ENCODE measurements around the gene ISCU.
A peak's percentile ranks its signal among the peaks of the same experiment; 100 is the strongest.

ISCU gene

DNA sequence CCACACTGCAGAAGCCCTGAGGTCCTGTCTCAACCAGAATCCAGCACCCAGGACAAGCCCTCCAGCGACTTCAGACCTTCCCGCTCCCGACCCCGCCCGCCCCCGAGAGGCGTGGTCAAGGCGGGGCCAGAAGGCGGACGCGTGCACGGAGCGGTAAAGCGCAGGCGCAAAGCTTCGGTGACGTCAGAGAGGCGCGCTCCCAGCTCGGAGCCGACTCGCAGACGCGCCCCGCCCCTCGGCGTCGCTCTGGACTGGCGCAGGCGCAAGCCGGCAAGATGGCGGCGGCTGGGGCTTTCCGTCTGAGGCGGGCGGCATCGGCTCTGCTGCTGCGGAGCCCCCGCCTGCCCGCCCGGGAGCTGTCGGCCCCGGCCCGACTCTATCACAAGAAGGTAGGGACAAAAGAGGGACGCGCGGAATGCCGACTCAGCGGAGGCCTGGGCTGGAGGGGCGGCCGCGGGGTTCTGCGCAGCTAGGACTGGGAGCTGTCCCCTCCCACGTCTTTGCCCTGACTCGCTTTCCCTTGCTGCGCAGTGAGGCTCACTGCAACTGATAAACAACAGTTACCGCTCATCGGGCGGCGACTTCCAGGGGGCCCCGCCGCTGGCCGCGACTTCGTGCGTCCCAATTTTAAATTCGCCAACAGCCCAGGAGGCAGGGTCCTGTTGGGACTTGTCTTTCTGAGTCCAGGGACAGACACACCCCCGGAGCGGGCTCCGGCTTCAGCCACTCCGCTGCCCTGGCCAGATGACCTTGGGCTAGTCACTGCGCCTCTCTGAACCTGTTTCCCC lies at the start of gene ISCU:
TSS of gene ISCU (plus strand) at position 249 of the 788 bp plus-strand sequence. CDS start at position 276, 27 bp downstream.
- peak; percentile 94 for DNase-seq

DNA sequence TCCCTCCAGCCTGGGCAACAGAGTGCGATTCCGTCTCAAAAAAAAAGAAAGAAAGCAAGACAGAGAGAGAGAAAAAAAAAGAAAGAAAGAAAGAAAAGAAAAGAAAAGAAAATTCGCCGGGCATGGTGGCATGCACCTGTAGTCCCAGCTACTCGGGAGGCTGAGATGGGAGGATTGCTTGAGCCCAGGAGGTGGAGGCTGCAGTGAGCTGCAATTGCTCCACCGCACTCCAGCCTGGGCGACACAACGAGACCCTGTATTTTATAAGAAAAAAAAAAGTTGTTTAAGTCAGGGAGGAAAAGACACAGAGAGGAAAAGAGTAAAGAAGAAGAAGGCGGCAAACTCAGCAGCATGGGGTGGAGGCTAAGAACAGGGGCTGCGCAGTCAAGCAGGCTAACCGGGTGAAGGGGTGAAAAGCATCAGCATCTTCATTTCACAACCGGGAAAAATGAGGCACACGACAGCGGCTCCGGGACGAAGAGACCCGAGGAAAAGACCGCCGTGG lies 47.9 kb upstream of the ISCU start:
- no peak for DNase-seq

DNA sequence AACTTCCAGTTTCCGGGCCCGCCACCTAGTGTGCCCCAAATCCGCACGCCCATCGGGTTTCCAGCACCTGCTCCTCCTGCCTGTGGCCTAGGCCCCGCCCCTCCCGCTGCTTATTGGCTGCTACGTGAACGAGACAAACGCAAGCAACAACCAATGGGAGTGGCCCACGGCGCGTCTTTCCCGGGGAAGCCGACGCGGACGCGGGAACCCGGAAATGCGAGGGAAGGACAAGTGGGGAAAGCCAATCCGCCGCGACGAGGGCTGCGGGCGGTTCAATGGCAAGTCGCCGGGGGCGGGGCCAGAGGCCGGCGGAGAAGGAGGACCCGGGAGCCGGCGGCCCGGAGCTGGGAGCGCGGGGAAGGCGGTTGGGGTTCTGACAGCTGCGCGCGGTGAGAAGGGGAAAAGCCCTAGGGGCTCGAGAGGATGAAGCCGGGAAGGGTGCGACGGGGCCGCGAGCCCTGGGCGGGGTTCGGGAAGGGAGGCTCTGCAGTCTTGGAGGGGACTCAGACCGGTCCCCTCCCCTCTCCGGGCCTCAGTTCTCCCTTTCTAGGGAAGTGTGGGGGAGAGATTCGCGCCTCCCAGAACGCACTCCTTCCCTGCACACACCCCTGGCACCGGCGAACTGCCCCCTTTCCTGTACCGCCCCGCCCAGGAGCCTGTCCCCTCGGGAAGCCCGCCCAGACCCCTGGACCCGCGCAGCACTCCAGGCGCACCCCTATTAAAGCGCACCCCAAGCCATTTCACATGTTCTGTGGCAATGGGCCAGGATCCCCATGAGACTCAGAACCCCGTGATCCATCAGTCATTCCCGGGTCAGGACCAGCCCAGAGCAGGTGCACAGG lies 47.2 kb upstream of the ISCU start, which contains the start of gene FICD:
TSS of gene FICD (plus strand) at position 305 of the 842 bp plus-strand sequence. CDS start 1,696 bp downstream, outside the sequence.
- DNase-seq = peak; percentile 99

DNA sequence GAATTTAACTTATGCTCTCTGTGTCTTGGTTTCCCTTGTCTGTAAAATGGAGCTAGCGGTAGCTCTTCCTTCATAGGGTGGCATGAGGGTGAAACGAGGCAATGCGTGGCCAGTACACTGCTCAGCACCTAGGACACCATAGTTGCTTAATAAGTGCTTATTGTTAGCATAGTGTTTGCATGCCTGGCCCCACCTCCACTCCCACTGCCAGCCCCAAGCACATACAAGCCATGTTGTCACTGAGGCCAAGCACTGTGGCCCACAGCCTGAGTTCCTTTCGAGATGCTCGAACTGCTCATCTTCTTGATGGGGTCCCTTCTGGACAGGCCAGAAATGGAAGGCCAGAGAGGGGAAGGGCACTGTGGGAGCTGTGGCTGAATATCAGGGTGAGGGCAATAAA lies 46.5 kb upstream of the ISCU start:
- DNase-seq = no peak

DNA sequence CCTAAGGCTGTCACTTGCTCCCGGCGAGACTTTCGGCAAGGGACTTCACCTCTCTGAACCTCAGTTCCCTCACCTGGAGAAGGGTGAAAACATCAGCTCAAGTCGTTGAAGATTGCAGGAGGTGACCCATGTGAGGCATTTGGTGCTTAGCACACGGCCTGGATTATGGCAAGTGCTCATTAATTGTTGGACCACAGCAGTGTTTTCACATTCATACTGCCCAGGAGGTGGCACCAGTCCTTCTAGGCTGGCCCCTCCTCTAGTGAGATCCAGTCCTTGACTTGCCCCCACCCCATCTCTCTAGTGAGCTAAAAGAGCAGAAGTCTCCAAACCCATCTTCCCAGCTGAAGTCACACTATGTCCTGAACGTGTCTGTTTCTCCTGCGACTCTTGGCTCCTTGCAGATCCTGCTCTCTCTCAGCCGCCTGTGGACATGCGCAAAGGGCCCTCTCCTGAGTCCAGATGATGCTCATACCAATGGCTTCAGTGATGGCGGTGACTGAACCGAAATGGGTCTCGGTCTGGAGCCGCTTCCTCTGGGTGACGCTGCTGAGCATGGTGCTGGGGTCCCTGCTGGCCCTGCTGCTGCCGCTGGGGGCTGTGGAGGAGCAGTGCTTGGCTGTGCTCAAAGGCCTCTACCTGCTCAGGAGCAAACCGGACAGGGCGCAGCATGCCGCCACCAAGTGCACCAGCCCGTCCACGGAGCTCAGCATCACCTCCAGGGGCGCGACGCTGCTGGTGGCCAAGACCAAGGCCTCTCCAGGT lies 45.7 kb upstream of the ISCU start:
- no peak for DNase-seq

DNA sequence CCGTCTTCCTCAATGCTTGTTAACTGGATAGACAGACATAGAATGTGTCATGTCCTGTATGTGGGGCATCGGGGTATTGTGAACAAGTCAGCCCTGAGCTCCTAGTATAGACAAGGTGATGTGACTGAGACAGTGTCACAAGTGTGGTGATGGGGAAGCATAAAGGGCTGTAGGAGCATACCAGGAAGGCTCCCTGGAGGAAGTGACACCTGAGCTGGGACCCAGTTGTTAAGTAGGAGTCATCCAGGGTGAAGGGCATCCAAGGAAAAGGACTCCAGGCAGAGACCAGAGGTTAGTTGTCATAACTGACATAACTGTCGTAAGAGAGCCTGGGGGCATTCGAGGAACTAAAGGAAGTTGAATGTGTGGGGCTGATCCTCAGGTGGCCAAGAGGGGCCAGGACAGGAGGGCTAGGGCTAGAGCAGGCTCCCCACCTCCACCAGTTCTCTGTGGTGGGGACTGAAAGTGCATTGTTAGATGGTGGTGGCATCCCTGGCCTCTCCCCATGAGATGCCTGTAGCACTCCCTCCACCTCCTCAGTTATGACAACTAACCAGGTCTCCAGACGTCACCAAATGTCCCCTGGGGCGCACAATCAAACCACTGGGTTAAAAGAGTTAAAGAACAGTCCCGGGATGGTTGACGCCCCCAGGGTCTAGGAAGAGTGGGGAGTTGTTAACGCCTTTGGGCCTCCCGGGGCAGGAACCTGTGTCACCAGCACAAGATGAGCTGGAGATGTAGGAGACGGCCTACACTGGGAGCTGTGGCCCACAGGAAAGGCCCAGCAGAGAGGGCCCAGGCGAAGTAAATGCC lies 44.9 kb upstream of the ISCU start:
- DNase-seq = no peak

DNA sequence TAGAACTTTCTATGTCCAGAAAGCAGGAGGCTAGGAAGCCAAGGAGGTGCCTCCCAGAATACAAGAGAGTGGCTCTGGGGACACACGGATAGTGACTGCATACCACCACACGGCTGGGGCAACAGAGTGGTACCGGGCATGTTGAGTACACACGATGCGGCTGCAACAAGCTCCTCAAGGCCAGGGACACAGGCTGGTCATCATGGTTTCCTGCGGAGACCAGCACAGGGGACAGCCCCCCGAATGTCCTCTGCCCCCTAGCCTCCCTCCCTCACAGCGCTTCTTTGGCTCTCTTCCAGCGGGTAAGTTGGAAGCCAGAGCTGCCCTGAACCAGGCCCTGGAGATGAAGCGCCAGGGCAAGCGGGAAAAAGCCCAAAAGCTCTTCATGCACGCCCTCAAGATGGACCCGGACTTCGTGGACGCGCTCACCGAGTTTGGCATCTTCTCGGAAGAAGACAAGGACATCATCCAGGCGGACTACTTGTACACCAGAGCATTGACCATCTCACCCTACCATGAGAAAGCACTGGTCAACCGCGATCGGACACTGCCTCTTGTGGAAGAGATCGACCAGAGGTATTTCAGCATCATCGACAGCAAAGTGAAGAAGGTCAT lies 44.2 kb upstream of the ISCU start:
- DNase-seq = no peak

DNA sequence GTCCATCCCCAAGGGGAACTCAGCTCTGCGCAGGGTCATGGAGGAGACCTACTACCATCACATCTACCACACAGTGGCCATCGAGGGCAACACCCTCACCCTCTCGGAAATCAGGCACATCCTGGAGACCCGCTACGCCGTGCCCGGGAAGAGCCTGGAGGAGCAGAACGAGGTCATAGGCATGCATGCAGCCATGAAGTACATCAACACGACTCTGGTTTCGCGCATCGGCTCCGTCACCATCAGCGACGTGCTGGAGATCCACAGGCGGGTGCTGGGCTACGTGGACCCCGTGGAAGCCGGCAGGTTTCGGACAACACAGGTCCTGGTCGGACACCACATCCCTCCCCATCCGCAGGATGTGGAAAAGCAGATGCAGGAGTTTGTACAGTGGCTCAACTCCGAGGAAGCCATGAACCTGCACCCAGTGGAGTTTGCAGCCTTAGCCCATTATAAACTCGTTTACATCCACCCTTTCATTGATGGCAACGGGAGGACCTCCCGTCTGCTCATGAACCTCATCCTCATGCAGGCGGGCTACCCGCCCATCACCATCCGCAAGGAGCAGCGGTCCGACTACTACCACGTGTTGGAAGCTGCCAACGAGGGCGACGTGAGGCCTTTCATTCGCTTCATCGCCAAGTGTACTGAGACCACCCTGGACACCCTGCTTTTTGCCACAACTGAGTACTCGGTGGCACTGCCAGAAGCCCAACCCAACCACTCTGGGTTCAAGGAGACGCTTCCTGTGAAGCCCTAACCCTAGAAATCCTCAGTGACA lies 43.5 kb upstream of the ISCU start:
- no peak for DNase-seq

DNA sequence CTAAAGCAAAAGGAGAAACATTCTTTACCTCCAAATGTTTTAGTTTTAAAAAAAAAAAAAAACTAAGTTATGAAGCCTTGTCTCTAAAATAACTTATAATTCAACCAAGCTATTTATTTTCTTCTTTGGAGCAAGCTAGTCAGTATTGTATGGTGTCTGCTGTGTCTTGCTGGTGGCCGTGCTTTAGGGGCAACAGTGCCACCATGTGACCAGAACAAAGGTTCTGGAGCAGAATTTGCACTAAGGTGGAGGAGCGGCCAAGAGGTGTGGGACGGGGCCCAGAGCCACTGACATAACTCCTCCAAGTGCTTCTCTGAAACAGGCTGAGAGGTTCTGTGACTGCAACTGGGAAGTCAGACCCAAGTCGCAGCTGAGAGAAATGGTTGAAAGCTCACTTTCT lies 42.8 kb upstream of the ISCU start:
- no peak for DNase-seq

DNA sequence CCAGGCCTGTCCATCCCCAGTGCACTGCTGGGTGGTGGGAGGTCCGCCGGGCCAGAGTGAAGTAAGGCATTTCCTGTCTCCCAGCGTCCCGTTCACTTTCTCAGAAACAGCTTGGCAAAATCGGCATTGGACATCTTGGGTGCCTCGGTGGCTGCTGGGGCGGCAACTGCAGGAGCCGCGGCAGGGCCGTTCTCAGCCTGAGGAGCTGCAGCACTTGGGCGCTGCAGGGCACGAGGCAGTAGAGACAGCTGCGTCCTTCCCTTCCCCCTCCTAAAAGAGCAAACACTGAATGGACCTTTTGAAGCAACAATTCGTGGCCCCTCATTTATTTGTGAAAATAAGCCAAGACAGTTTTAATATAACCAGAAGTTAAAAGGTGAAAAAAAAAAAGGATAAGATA lies 39.0 kb upstream of the ISCU start:
- no peak for DNase-seq

DNA sequence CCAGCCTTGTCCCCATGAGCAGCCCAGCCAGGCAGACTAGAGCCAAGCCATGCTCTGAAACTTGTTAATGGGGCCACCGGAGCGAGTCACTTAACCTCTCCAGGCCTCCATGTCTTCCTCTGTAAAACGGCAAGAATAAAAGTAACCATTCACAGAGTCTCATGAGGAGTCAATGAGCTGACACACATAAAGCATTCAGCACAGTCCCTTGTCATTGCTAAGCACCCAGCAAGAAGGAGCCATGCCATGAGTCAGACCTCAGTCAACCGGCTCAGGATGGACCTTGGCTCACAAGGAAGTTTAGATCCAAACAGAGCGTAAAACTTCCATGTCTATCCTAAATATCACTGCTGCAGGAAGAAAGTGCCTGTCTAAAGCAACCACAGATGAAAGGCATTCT lies 36.7 kb upstream of the ISCU start:
- no peak for DNase-seq

DNA sequence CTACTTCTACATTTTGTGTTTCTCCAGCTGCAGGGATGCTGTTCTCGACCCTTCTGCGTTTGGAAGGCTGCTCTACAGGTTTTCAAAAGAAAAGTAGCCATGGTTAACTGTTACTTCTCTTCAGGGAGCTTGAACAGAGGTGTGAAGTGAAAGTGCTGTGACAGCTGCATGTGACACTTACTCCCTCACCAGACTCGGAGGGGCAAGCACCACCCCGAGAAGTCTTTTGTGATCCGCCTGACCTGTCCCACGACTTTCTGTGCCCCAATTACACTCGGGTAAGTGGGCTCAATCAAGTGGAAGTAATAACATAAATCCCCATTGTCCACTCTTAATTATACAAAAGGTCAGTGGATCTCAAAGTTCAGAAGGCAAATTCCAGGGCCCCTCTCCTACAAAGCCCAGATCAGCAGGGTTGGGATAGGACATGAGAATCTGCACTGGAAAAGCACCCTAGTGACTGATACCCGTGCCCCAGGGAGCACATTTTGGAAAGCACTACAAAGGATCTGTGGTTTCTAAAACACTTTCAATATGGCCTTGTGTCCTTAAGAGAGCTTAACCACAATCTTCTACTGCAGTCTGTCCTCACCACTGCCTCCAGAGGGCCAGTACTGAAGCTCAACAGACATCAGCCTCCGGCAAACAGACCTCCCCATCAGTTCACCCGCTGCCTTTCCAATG lies 35.8 kb upstream of the ISCU start:
- no peak for DNase-seq

DNA sequence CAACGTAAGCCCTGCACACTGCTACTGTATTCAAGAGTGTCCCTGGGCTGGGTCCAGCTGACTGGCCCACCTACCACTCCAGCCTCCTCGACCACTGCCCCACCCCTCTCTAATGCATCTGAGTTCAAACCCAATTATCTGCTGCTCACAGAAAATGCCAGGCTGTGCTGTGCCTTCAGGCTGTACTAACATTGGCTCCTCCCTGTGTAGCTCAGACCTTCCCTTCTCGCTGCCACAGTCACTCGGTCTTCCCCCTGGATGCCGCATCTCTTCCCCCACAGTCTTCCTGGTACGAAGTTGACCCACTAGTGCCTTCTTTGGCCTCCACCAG lies 35.3 kb upstream of the ISCU start:
- DNase-seq = no peak

DNA sequence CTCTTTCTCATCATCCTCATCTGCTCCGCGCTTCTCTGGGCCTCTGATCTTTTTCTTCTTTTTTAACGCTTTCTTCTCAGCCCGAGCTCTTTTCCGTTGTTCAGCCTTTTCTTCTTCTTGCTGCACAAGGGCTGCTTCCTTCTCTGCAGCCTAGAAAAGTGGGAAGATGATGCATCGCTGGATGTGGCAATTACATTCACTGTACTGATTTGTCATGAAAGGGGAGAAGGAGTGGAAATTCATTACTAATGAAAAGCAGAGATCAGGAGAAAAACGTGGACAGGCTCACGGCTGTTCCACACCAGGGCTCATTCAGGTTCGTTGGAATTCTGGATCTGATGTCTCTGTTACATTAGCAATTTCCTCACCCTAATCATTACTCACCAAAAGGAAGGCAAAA lies 32.2 kb upstream of the ISCU start:
- no peak for DNase-seq

DNA sequence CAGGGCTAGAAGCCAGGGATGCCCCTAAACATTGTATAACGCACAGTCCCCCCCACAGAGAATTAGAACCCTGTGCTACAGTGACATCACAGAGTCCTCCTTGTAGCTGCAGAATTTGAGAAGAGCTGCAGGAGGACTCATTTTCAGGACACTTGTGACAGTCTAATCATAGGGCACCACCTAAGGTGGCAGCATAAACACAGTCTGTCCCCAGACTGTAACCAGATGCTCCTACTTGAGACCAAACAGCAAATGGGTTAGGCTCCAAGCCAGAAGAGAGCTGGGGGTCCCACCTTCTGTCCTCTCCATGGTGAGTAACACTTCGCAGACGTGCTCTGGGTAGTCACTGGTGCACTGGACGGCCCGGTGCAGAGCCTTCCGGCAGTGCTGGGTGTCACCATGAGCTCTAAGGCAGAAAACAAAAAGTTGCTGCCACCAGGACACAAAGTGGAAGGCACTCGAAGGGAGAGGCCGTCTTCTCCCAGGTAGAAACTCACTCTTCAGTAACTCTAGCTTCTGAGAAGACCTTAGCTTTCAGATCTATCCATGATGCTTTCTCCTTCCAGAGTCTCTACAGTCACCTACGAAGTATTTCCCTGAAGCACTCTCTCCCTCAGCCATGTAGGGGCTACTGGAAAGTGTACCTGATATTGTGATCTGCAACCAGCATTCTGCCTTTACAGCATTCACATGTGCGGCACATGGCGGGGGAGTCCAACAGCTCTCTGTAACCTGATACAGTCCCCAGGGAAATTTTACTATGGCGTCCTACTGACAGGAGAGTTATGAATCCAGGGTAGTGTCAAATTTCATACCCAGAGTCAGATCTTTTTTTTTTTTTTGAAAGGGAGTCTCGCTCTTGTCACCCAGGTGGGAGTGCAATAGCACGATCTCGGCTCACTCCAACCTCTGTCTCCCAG lies 30.2 kb upstream of the ISCU start:
- DNase-seq = peak; percentile 94

DNA sequence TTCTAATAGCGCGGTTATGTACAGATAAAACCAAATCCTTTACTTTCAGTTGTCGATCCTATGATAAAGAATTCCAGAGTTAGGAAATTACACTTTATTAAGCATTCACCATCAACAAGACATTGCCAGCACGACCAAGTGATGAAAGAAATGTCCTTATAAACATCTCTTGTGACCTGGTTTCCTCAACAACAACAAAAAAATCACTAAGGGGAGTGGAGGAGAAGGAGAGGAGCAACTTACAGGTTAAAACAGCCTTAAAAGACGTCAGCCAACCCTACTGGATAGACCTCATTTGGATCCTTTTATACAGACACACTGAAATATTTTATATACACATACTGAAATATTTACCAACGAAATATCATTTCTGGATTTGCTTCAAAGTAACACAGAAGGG lies 24.2 kb upstream of the ISCU start:
- no peak for DNase-seq

DNA sequence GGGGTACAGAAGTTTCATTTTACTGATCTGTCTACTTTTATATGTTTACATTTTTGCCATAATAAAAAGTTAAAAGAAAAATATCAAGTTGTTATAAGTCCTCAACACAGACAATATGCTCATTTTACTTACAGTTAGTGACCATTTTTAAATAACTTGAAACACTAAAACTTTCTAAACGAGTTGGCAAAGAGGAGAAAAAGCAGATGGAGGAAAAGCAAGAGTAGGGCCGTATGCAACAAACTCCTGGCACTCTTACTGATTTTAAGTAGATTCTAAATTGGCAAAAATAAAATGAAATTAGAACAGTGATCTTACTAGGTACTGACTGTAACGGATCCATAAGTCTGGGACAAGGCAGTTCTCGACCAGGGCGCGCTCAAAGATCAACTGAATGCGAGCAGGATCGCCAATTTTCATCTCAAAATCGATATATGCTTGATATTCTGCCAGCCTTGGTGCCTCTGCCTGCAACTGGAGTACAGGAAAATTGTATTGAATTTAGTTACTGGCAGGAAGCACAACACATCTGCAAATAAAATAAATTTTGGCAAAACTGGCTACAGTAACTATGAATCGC lies 23.7 kb upstream of the ISCU start:
- DNase-seq = no peak

DNA sequence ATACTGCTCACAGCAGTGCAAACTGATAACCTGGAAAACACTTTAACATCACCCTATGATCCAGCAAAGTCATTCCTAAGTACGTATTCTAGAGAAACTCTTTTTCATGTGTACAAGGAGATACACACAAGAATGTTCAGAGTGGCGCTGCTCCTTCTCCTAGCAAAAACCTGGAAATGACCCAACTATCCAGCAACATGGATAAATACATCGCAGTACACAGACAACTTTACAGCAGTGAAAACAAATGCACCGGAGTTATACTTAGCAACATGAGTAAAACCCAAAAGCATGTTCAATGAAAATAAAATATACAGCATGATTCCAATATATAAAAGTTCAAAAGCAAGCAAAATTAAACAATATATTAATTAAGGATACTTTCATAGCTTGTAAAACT lies 20.1 kb upstream of the ISCU start:
- DNase-seq = no peak

DNA sequence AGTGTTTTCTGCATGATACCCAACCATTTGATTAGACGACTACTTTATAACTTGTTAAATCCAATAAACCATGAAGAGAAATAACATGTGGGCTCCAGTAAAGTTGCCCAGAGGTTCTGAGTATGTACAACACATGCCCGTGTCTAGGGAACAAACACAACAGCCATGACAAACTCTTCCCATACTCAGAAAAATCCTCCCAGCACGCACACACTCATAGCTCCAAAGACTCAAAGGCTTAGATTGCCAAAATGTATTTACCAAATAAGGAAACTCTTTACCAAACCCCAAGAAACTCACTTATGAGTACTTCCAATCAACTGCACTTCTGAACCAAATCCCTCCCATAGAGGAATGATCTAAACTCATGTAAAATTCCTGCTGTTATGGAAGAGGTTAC lies 18.7 kb upstream of the ISCU start:
- no peak for DNase-seq
